HEK293T (cell line): Measurements from ENCODE around the gene CLSTN1.

ENCODE experiments used
- BHLHE40 ChIP-seq: fragments of 450-650 bp; IDR thresholded peaks from 2 replicates; pipeline ENCODE4 v1.6.1; 2016; ENCODE audit warnings: mild to moderate bottlenecking, moderate library complexity, borderline replicate concordance
- CTBP1 ChIP-seq: fragments of 450-650 bp; IDR thresholded peaks from 2 replicates; pipeline ENCODE4 v1.6.1; 2016; ENCODE audit warnings: borderline replicate concordance
- FOXA1 ChIP-seq: fragments of 450-650 bp; IDR thresholded peaks from 2 replicates; pipeline ENCODE4 v1.6.1; 2016; ENCODE audit warnings: mild to moderate bottlenecking
- FOXK2 ChIP-seq: fragments of 450-650 bp; IDR thresholded peaks from 2 replicates; pipeline ENCODE4 v1.6.1; 2016; ENCODE audit warnings: mild to moderate bottlenecking
- HDGF ChIP-seq: fragments of 450-650 bp; IDR thresholded peaks from 2 replicates; pipeline ENCODE4 v1.6.1; 2017; ENCODE audit warnings: antibody characterized with exemption, borderline replicate concordance
- L3MBTL2 ChIP-seq: fragments of 450-650 bp; conservative IDR thresholded peaks from 2 replicates; pipeline ENCODE4 v1.6.1; 2016; ENCODE audit warnings: mild to moderate bottlenecking
- LEF1 ChIP-seq: fragments of 450-650 bp; IDR thresholded peaks from 2 replicates; pipeline ENCODE4 v1.6.1; 2017; ENCODE audit warnings: mild to moderate bottlenecking, borderline replicate concordance
- NFRKB ChIP-seq: fragments of 450-650 bp; IDR thresholded peaks from 2 replicates; pipeline ENCODE4 v1.6.1; 2016; ENCODE audit warnings: mild to moderate bottlenecking, moderate library complexity
- SP1 ChIP-seq: fragments of 450-650 bp; IDR thresholded peaks from 2 replicates; pipeline ENCODE4 v1.6.1; 2017
- SUZ12 ChIP-seq: fragments of 450-650 bp; IDR thresholded peaks from 2 replicates; pipeline ENCODE4 v1.6.1; 2016; ENCODE audit warnings: mild to moderate bottlenecking
- TARDBP ChIP-seq: fragments of 450-650 bp; IDR thresholded peaks from 2 replicates; pipeline ENCODE4 v1.6.1; 2016
- TF ChIP-seq, protein P1 (sequence below): fragments of 450-650 bp; IDR thresholded peaks from 2 replicates; pipeline ENCODE4 v1.6.1; 2016

GRCh38 chr1:9807541-9807940, 16.2 kb downstream of the CLSTN1 start:
- no peak for TF ChIP-seq CTBP1
- TF ChIP-seq LEF1 = no peak
- no peak for TF ChIP-seq L3MBTL2
- no peak for TF ChIP-seq FOXA1
- TF ChIP-seq BHLHE40 = no peak
- no peak for TF ChIP-seq NFRKB
- no peak for TF ChIP-seq TARDBP
- no peak for TF ChIP-seq FOXK2
- TF ChIP-seq SP1 = no peak
- TF ChIP-seq HDGF = no peak
- TF ChIP-seq, protein P1, sequence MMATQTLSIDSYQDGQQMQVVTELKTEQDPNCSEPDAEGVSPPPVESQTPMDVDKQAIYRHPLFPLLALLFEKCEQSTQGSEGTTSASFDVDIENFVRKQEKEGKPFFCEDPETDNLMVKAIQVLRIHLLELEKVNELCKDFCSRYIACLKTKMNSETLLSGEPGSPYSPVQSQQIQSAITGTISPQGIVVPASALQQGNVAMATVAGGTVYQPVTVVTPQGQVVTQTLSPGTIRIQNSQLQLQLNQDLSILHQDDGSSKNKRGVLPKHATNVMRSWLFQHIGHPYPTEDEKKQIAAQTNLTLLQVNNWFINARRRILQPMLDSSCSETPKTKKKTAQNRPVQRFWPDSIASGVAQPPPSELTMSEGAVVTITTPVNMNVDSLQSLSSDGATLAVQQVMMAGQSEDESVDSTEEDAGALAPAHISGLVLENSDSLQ = no peak
- no peak for TF ChIP-seq SUZ12
